Measurements from ENCODE around the gene PCNA. TPM values are rescaled to one million over a fixed set of nuclear protein-coding genes. Genes with fewer than 3 reads are reported as not detected.

Gene PCNA
- total and polyA plus RNA-seq, 2 of the 4 experiments (the other 2 are of a cell fraction): 155 to 213 TPM

DNA sequence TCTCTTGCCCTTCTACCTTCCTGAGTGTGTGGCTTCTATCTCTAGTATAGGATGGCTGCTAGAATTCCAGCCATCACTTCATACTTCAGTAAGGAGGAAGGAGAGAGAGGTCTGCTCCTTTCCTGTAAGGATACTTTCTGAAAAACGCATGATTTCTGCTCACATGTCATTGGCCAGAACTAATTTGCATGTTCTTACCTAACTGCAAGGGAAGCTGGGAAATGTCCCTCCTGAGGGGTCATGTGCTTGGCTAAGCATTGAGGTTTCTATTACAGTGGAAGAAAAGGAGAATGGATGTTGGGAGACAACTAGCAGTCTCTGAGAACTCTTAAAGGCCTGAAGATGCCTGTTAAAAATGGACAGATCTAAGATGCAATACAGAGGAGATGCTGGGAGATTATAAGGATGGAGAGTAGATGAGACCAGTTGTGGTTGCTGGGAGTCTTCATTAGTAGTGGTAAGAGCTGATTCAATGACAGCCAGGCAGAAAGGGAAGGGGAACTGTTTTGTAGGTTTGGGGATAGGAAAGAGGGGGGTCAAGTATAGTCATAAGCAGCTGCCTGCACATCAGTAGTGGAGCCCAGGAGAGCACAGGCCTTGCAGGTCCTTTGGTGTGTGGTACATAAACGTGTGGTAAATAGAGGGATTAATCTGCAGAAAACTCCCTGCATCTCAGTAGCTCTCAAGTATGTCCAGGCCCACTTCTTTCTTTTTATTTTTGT, 27.3 kb upstream of the PCNA start:
- ChIA-PET CTCF (no interaction called here), POLR2A (ENCODE audit: unreplicated experiment) (no interaction called here)
- H3K4me1 ChIP-seq (ENCODE audit: control insufficient read depth, insufficient read depth, low read length): peaks cover 10% of the 10 kb centered on the region
- peaks cover 30% of the 10 kb centered on the region for H4K20me1 ChIP-seq (ENCODE audit: insufficient read depth, low read length)
- intact Hi-C loops (cut with micrococcal nuclease) (no loop called here), in situ Hi-C loops (cut with MboI; ENCODE audit: low sequenced_read_pairs) (no loop called here), dilution Hi-C loops (cut with HindIII; ENCODE audit: low sequenced_read_pairs, unreplicated experiment) (no loop called here)
- no peak overlapping the region for H2BK120ac ChIP-seq (ENCODE audit: low read depth, low read length)
- H3K4me2 ChIP-seq (ENCODE audit: low read depth, low read length): no peak overlapping the region
- WGBS, 2 experiments (ENCODE audit: extremely low coverage in 2 of 2, insufficient read length in 1 of 2): no CpG with 5 or more reads among the region's 2 CpGs
- TF ChIP-seq CHD1 (IDR thresholded peaks at IDR 0.05; ENCODE audit: low read depth, low read length): no peak
- ATAC-seq (ENCODE audit: low read depth) (no peak), DNase-seq (no peak)
- BruUV-seq (replicated peaks): no TSS peak
- H3K79me1 ChIP-seq (ENCODE audit: low read depth in 1 of 2, low read length in 2 of 2): peaks cover 32 to 89% of the 10 kb centered on the region in 2 experiments
- 0 out of 2 replicates have a peak overlapping the region, but pooled peaks have one; percentile 0 for H3K23ac ChIP-seq (ENCODE audit: low read depth, low read length)
- H3K27ac ChIP-seq (ENCODE audit: insufficient read depth, low read length): no peak overlapping the region
- H2BK20ac ChIP-seq (ENCODE audit: low read depth, low read length): no peak overlapping the region
- H3K4me3 ChIP-seq (ENCODE audit: insufficient read depth, low read depth, low read length): no peak overlapping the region
- H2AFZ ChIP-seq (replicated peaks; ENCODE audit: low read length, poor library complexity): no peak overlapping the region
- no peak overlapping the region for H4K8ac ChIP-seq (ENCODE audit: low read depth in 2 of 2, low read length in 2 of 2)
- no peak overlapping the region for H2AK9ac ChIP-seq (replicated peaks; ENCODE audit: low read depth, low read length, poor library complexity)
- H4K5ac ChIP-seq (ENCODE audit: low read depth, low read length): no peak overlapping the region
- H3K9ac ChIP-seq (ENCODE audit: low read depth, low read length): no peak overlapping the region
- no peaks in the 10 kb centered on the region; the same call in 1 of the 2 replicates for H3K36me3 ChIP-seq (ENCODE audit: control insufficient read depth, insufficient read depth, low read length)
- no peak overlapping the region for H3K4ac ChIP-seq (ENCODE audit: low read depth, low read length)
- H2BK5ac ChIP-seq (ENCODE audit: low read depth, low read length, poor library complexity, severe bottlenecking): no peak overlapping the region
- H3K18ac ChIP-seq (ENCODE audit: low read depth, low read length): no peak overlapping the region
- no peak overlapping the region for H3K56ac ChIP-seq (ENCODE audit: extremely low read depth, insufficient read depth, low read length)
- H4K91ac ChIP-seq (ENCODE audit: insufficient read depth, low read depth, low read length): no peak overlapping the region
- H3K14ac ChIP-seq (replicated peaks; ENCODE audit: low read depth, low read length): no peak overlapping the region
- no peak overlapping the region for H2BK15ac ChIP-seq (ENCODE audit: low read depth, low read length)
- H3K27me3 ChIP-seq (ENCODE audit: control insufficient read depth, insufficient read depth, low read length): no peaks in the 10 kb centered on the region
- no peaks in the 10 kb centered on the region for H3K9me3 ChIP-seq (ENCODE audit: control insufficient read depth, insufficient read depth, low read length)
- H3K9me1 ChIP-seq (ENCODE audit: insufficient read depth, low read length): peaks cover 45% of the 10 kb centered on the region
- no peak overlapping the region for H2AK5ac ChIP-seq (ENCODE audit: low read depth, low read length)
